Measurements from ENCODE around the gene ESPNL.
"Not testable (repeated sequence)": the region's sequence is repeated elsewhere in the genome, so short reads cannot be mapped to it uniquely, and the experiment has no call there.

Gene ESPNL

DNA sequence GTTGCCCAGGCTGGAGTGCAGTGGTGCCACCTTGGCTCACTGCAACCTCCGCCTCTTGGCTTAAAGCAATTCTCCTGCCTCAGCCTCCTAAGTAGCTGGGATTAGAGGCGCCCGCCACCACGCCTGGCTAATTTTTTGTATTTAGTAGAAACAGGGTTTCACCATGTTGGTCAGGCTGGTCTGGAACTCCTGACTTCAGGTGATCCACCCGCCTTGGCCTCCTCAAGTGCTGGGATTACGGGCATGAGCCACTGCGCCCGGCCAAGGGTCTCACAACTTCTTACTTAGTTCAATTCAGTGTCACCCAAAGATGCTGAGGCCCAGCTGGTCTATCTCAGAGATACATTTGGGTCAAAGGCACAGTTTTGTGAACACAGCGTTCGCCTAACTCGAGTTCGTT lies 15.6 kb downstream of the ESPNL start:
- DNase-seq: not testable (repeated sequence)

DNA sequence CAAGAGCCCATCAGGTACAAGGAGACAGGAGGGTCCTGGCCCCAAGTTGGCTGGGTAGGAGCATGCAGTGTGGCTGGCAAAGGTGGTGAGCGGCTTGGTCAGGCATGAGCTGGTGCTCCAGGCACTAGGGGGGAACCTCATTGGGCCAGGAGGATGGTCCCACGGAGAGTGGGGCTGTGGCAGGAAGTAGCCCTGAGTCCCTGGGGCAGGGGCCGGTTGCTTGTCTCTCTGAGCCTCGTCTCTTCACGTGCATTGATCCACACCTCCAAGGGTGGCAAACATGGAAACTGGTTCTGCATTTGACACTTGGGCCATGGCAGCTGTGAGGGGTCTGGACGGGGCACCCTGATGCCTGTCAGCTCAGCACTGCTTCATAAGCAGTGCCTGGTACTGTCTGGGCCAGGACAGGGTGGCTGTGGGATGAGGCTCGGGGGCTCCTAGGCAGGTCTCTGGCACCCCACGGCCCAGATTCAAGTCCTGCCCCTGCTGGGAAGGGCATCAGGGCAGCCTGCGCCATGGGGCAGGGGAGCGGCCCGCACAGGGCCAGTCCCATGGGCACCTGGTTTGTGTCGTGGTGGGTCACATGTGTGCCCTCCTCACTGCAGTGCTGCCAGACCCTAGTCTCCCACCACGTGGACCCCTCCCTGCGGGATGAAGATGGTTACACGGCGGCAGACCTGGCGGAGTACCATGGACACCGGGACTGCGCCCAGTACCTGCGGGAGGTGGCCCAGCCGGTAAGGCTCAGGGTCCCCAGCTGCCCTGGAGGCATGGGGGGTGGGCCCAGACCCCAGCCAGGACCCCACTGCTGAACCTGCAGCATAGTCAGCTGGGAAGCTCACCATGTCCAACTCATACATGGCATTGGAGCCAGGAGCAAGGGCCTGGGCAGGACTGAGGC lies 16.4 kb downstream of the ESPNL start:
- no peak for DNase-seq

DNA sequence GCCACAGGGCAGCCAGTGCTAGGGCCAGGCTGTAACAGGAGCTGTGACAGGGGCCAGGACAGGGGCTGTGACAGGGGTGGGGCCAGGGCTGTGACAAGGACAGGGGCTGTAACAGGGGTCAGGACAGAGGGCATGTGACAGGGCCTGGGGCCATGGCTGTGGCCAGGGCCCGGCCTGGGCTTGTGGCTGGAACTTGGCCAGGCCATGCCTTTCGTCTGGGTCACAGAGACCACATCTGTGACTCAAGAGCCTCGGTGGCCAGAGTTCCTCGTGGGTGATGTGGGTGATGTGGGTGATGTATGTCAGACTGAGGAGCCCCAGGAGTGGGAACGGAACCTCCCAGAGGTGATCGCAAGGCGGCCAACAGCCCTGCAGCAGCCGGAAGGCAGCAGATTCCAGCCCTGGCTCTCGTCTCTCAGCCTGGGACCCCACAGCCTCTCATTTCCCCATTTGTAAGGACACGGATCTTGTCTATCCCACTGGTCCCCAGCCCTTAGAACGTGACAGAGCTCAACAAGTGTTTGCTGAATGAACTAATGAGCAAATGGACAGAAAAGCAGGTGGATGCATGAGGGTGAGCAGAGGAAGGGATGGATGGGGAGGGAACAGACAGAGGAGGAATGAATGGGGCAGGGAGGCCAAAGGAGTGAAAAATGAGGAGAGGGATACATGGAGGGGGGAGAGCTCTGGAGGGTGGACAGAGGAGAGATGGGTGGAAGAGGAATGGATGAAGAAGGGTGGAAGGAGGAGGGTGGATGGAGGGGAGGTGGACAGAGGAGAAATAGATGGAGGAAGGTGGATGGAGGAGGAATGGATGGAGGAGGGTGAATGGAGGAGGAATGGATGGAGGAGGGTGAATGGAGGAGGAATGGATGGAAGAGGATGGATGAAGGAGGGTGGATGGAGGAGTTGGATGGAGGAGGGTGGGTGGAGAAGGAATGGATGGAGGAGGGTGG lies 17.3 kb downstream of the ESPNL start:
- no peak for DNase-seq

DNA sequence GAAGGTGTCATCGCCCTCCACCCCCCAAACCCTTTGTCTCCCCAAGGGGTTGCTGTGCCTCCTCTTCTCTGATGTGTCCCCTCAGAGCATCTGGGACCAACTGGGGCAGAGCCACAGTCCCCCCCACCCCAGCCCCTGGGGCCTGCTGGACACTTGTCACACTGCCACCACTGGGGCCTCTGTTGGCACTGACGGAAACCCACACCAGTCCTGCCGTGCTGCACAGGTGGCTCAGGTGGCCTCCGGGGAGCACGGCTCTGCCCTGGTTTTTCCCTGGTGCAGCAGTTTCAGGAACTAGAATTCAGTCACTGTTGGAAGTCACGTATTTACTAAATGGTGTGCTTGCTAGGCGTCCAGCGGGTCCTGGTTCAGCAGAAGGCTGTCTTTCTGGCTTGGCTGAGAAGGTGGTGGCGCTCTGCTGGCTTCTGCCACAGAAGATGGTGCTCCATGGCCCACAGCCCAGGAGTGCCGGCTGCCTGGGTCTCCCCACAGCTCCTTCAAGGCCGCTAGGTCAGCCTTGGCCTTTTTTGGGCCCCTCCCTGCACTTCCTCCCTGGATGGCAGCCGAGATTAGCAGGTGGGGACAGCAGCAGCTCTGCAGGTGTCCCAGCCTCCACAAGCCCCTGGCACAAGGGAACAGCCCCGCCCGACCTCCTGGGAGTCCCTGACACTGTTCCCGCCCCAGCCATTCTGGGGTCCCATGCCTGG lies 19.8 kb downstream of the ESPNL start:
- no peak for DNase-seq

DNA sequence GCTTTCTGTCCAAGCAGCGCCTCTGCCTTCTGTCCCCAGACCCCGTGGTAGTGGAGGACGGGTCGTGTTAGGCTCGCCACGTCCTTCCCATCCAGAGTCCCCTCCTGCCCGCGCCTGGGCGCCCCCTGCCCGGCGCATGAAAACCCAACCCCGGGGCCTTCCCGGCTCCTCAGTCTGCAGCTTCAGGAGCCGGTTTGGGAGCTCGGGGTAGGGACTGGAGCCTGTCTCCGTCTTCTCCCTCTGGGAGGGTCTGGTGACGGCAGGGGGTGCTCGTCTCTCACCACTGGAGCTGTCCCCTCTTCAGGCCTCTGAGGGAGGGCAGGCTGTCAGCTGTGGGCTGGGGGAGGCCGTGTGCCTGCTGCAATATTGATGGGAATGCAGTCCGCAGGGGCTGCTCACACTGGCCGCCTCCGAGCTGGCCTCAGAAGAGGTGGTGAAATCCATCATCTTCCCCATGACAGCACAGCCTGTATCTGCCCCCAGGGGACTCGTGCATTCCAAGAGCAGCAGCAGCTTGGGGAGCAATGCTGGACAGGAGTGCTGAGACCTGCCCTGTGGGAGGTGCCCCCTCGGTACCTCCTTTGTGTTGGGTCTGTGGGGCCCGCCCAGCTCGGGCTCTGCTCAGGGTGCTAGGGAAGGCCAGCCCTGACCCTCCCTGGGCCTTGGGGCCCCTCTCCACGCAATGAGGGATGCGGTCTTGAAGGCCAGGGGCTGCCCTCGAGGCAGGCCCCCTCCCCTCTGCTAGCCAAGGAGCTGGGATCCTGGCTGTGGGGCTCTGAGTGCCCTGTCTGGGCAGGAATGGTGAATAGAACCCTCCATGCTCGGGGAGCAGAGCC lies 20.5 kb downstream of the ESPNL start:
- DNase-seq: peak; percentile 62

DNA sequence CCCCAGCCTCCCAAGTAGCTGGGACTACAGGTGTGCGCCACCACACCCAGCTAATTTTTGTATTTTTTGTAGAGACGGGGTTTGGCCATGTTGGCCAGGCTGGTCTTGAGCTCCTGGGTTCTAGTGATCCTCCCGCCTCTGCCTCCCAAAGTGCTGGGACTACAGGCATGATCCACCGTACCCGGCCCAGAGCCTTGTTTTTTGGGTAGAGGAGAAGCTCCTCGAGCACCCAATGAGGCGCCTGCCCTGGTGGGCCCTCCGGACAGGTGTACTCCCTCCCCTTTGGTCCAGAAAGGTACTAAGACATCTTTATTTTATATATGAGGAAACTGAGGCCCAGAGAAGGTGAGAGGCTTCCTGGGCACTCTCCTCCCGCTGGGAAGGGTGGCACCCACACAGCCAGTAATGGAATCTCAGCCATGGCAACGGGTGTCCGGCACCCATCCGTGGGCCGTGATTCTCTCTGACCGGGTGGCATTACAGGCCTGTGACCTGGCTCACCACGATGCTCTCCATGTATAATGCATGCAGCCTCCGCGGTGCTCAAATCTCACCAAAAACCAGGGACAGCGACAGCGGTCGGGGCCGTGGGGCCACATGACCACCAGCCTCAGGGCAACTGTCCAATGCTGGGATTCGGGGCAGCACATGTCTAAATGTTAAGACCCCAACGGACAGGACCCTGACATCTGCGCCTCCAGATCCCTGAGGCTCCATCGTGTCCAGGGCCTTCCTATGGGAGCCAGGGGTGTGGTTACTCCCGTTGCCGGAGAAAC lies 21.6 kb downstream of the ESPNL start:
- no peak for DNase-seq

DNA sequence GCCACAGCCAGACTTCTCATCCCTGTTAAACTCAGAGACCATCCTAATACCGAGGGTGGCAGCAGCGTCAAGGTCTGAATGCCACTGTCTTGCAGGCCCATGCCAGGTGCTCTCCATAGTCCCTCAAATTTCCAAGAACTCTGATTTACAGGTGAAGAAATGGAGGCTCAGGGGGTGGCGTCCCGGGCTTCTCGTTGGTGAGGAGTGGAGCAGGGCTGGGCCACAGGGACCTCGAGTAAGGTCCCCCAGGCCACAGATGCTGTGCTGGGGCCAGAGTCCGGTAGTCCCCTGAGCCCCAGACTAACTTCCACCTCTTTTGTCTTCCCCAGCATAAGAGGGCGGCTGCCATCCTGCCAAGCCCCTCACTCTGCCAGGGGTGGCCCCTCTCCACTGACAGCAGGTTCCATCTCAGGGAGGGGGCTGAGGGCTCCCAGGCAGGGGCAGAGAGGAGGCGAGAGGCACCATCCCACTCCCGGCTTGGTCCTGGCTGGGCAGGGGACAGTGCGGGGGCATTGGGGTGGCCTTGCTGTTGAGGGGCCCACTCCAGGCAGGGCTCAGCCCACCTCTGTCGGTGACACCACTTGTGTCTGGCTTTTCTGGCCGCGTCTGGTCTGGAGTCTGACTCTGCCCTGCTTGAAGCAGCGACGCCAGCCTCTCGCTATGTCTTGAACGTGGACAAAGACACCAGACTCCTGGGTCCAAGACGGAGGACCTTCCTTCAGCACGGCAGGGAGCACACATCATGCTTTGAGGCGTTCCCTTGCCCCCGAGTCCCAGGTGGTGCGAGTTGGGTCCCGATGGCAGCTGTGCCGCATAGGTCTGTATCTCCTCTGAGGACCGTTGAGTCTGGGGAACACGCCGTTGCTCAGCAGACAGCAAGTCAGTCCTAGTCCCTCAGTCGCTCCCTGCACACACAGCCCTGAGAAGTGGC lies 22.4 kb downstream of the ESPNL start:
- DNase-seq: no peak

DNA sequence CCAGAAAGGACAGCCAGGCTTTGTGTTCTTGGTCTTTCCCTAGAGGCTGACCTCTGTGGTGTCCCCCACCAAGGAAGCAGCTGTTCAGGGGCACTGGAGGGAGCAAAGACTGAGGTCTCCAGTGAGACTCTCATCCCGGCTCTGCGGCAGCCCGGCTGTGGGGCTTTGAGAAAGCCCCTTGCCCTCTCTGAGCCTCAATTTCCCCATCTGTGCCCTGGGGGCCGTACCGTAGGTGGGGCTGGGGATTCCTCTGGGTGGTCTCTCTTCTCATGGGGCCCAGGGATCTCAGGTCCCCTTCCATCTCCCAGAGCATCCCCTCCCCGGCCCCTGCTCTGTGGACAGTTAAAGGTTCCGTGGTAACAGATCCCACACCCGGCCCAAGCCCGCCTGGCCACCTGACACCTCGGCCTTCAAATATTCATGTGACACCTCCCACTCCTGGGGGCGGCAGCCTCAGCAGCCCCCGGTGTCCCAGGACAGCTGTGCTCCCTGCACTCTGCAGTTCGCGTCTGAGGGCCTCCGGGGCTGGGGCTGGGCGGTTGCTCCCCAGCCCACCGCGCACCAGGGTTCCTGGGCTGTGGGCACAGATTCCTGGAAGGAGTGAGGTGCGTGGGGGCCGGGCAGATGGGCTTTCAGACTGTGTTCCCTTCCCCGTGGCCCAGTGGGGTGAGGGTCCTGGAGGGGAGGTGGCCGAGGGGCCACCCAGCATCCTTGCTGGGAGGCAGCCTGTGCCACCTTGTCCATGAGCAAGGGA lies 23.3 kb downstream of the ESPNL start:
- DNase-seq: no peak

DNA sequence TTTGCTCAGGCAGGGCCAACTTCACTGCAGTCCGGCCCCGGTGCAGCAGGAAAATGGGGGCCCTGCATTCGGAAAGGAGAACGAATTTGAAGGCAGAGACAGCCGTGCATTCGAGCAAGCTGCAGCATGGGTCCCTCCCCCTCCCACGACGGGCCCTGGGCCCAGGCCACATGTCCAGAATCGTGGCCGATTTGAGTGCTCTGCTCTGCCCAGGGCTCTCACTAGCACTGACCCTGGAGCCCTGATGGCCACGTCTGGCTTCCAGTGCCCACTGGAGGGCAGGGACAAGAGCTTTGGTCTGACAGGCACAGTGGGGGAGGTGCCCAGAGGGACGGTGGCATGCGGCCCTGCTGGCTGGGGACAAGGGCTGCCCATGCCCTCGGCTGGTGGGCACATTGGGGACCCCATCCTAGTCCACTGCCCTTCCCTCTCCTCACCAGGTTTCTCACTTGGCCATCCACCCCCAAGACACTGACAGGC lies 23.9 kb downstream of the ESPNL start:
- no peak for DNase-seq

DNA sequence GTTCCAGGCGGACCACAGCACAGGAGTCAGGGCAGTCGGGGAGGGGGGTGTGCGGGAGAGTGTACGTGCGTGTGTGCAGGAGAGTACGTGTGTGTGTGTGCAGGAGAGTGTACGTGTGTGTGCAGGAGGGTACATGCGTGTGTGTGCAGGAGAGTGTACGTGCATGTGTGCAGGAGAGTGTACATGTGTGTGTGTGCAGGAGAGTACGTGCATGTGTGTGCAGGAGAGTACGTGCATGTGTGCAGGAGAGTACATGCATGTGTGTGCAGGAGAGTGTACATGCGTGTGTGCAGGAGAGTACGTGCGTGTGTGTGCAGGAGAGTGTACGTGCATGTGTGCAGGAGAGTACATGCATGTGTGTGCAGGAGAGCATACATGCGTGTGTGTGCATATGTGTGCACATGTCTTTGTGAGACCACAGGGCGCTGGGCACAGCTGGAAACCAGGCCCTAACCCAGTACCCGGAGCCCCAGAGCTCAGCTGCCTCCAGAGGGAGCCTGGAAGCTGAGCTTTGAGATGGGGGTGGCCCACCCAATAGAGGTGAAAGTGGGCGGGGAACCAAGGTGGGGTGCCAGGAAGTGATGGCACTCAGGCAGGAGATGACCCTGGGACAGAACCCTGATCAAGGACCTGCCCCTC lies 24.5 kb downstream of the ESPNL start:
- DNase-seq: no peak

DNA sequence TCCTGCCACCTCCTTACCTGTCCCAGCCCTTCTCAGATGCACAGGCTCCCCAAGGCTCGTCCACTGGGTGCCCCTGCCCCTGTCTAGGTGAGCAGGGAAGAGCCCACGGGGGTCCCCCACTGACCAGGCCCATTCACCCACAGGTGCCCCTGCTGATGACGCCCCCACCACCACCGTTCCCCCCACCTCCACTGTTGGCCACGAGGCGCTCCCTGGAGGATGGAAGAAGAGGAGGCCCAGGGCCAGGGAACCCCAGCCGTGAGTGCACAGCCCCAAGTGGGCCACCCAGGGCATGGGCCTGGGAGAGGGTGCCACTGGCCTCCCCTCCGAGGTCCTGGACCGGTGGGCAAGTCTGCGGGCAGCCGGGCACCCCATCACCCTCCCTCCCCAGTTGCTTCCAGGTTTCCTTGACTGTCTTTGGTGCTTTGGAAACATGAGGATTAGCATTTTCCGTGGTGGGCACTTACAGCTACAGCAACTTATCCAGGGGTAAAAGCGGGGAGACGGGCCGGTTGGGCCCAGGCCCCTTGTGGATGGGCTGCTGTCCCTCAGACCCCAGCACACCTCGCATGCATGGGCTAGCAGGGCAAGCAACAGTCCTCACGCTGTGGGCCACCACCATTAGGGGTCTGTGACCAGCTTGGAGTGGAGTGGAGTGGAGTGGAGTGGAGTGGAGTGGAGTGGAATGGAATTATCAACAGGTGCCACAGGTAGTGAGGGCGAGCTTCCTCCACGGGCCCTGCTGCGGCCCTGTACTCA lies 25.2 kb downstream of the ESPNL start:
- DNase-seq: no peak

DNA sequence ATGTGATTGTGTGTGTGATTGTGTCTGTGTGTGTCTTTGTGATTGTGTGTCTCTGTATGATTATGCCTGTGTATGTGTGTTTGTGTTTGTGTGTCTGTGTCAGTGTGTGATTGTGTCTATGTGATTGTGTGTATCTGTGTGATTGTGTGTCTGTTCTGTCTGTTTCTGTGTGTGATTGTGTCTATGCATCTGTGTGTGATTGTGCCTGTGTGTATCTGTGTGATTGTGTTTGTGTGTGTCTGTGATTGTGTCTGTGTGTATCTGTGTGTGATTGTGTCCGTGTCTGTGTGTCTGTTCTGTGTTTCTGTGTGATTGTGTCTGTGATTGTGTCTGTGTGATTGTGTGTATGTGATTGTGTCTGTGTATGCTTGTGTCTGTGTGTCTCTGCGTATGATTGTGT lies 26.2 kb downstream of the ESPNL start:
- DNase-seq: no peak

DNA sequence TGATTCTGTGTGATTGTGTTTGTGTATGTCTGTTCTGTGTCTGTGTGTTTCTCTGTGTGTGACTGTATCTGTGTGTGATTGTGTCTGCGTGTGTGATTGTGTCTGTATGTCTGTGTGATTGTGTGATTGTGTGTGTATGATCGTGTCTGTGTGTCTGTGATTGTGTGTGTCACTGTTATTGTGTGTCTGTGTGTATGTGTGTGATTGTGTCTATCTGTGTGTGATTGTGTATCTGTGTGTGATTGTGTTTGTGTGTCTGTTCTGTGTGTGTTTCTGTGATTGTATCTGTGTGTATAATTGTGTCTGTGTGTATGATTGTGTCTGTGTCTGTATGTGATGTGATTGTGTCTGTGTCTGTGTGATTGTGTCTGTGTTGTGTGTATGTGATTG lies 26.6 kb downstream of the ESPNL start:
- no peak for DNase-seq

DNA sequence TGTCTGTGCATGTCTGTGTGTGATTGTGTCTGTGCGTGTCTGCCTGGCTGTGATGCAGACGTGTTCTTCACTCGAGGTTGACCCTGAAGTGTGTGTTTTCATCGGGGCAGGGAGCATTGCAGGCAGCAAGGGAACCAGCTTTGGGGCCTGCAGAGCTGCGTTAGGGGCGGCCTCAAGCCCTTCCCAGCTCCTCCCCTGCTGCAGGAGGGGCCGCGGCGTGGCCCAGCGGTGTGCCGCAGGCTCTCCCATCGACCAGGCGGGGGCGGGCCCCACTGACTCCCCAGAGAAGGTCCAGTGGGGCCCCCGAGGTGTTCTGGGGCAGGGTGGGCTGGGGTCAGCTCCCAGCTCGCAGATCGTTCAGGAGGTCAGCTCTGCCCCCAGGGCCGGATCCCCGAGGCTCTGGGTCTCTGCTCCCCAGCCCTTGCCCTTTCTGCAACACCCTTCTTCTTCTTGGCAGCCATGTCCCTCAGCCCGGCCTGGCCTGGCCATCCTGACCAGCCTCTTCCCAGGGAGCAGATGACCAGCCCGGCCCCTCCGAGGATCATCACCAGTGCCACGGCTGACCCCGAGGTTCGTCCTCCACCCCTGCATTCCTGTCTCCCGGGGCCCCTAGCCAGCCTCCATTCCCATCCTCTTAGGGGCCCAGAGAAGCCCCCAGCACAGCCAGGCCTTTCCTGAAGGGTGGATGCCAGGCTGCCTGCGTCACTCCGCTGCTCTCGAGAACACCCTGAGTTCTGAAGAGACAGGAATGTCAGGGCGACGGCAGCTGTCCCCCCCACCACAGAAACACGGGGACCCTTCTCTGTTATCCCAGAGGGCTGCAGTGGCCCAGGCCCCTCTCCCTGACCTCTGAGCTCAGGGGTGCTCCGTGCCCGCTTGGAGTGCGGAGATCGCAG lies 27.3 kb downstream of the ESPNL start:
- DNase-seq: peak; percentile 72

DNA sequence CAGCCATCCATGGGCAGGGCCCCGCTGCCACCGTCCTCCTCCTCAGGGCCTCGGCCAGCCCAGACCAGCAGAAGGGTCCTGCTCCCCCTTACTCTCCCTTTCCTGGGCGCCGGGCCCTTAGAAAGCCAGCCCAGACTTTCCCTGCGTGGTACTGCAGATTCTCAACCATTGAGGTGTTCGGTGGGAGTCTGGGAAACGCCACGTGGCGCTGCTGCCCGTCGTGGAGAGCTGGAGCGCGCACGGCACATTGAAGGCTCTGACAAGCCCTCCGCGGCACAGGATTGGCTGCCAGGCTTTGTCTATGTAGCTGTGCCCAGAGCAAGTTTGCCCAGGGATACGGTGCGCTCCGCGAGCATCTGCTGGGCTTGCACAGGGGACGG lies 27.9 kb downstream of the ESPNL start:
- no peak for DNase-seq

DNA sequence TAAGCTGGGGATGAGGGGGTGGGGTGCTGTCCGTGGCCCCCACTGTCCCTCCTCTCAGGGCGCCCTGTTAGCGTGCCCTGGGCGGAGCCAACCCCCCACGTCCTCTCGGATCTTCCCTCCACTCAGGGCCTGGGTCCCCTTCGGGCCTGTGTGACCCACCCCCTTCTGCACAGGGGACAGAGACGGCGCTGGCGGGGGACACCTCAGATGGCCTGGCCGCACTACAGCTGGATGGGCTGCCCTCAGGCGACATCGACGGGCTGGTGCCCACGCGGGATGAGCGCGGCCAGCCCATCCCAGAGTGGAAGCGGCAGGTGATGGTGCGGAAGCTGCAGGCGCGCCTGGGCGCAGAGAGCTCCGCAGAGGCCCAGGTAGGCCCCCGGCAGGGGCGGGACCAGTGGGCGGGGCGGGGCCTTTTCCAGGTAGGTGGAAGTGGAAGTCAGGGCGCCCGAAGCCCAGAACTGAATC lies 28.4 kb downstream of the ESPNL start:
- no peak for DNase-seq
